C4-2B (cell line): ENCODE measurements around the gene ZFP1.

Experiments
- ZFX ChIP-seq: fragments of 450-650 bp; IDR thresholded peaks from 2 replicates; pipeline ENCODE4 v1.6.1; 2017
- TF ChIP-seq, protein P1 (sequence below): fragments of 450-650 bp; conservative IDR thresholded peaks from 2 replicates; pipeline ENCODE4 v1.5.1; 2017; ENCODE audit warnings: mild to moderate bottlenecking

DNA sequence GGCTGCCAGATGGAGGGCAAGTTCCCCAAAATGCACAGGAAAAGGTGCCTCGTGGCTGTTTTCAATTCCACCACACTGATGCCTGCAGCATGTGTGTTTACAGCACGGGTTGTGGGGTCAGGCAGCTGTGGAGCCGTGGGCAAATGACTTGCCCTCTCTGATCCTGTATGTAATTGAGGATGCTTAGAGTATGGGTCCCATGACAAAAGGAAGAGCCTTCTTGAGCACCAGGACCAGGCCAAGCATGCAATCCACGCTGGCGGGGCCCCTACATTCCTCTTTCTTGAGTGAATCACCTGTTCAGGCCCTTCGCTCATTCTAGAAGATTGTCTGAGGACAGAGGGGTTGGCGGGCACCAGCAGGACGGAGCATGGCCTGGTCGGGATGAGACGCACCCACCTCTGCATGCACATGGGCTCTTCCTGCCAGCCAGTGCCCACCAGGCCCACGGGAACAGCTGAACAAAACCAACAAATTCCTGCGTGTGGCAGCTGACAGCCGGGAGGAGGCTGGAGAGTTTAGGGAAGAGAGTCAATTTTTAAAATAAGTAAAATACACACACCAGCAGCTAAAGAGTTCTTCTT, 60.0 kb downstream of the ZFP1 start:
- TF ChIP-seq, protein P1, sequence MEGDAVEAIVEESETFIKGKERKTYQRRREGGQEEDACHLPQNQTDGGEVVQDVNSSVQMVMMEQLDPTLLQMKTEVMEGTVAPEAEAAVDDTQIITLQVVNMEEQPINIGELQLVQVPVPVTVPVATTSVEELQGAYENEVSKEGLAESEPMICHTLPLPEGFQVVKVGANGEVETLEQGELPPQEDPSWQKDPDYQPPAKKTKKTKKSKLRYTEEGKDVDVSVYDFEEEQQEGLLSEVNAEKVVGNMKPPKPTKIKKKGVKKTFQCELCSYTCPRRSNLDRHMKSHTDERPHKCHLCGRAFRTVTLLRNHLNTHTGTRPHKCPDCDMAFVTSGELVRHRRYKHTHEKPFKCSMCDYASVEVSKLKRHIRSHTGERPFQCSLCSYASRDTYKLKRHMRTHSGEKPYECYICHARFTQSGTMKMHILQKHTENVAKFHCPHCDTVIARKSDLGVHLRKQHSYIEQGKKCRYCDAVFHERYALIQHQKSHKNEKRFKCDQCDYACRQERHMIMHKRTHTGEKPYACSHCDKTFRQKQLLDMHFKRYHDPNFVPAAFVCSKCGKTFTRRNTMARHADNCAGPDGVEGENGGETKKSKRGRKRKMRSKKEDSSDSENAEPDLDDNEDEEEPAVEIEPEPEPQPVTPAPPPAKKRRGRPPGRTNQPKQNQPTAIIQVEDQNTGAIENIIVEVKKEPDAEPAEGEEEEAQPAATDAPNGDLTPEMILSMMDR = no peak
- no peak for TF ChIP-seq ZFX
